WERI-Rb-1 (cell line): ENCODE measurements around the gene SGPP2.

Source experiments
- DNase-seq: peaks from one replicate; pipeline ENCODE4 v3.0.0-alpha.2; 2020
- H3K27ac ChIP-seq: fragments of 250-450 bp; sonication (Bioruptor Pico); 2 replicates; pipeline ENCODE4 v1.5.1; 2020; ENCODE audit warnings: mild to moderate bottlenecking, moderate library complexity
- H3K27me3 ChIP-seq: fragments of 250-450 bp; sonication (Bioruptor Pico); 2 replicates; pipeline ENCODE4 v1.5.1; 2021; ENCODE audit warnings: mild to moderate bottlenecking, low read depth, moderate library complexity; ENCODE audit not compliant: insufficient read depth, severe bottlenecking
- H3K36me3 ChIP-seq: fragments of 250-450 bp; sonication (Bioruptor Pico); 2 replicates; pipeline ENCODE4 v1.5.1; 2020; ENCODE audit warnings: mild to moderate bottlenecking, moderate library complexity
- H3K4me3 ChIP-seq: 2 replicates; pipeline ENCODE4 v1.5.1; 2011; ENCODE audit warnings: low read depth, mild to moderate bottlenecking, control low read depth, low read length
- H3K9me3 ChIP-seq: fragments of 250-450 bp; sonication (Bioruptor Pico); 2 replicates; pipeline ENCODE4 v1.5.1; 2021; ENCODE audit warnings: mild to moderate bottlenecking, moderate library complexity; ENCODE audit not compliant: severe bottlenecking
- TF ChIP-seq, protein P1 (sequence below): IDR thresholded peaks from 2 replicates; pipeline ENCODE4 v1.5.1; 2011; ENCODE audit warnings: low read depth, mild to moderate bottlenecking, control low read depth, inconsistent platforms, low read length

The SGPP2 gene

DNA sequence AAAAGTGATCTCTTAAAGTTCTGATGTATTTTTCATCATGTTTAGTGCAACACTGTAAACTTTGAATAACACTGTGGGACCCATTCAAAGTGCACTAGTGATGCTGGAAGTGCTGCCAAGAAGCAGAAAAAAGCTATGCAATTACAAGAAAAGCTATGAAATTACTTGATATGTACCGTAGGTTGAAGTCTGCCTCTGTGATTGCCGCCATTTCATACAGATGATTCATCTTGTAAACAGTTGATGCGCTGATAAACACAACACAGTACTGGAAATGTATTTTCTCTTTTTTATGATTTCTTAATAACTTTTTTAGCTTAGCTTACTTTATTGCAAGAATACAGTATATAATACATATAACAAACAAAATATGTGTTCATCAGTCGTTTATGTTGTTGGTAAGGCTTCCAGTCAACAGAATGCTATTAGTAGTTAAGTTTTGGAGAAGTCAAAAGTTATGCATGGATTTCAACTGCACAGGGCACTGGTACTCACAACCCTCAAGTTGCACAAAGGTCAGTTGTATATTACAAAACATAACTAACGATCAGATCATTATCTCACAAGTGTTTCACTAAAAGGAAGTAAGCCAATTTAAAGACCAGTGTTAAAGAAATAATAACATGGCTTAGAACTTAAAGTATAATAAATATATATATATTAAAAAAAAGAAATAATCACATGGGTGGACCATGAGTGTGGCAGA is 82.0 kb downstream of the SGPP2 start:
- Histone ChIP-seq H3K9me3 (no peaks in the 10 kb centered on the region), H3K27me3 (no peaks in the 10 kb centered on the region), H3K36me3 (no peaks in the 10 kb centered on the region), H3K4me3 (no peak overlapping the region), H3K27ac (no peak overlapping the region)
- TF ChIP-seq, protein P1, sequence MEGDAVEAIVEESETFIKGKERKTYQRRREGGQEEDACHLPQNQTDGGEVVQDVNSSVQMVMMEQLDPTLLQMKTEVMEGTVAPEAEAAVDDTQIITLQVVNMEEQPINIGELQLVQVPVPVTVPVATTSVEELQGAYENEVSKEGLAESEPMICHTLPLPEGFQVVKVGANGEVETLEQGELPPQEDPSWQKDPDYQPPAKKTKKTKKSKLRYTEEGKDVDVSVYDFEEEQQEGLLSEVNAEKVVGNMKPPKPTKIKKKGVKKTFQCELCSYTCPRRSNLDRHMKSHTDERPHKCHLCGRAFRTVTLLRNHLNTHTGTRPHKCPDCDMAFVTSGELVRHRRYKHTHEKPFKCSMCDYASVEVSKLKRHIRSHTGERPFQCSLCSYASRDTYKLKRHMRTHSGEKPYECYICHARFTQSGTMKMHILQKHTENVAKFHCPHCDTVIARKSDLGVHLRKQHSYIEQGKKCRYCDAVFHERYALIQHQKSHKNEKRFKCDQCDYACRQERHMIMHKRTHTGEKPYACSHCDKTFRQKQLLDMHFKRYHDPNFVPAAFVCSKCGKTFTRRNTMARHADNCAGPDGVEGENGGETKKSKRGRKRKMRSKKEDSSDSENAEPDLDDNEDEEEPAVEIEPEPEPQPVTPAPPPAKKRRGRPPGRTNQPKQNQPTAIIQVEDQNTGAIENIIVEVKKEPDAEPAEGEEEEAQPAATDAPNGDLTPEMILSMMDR: no peak
- no peak for DNase-seq

DNA sequence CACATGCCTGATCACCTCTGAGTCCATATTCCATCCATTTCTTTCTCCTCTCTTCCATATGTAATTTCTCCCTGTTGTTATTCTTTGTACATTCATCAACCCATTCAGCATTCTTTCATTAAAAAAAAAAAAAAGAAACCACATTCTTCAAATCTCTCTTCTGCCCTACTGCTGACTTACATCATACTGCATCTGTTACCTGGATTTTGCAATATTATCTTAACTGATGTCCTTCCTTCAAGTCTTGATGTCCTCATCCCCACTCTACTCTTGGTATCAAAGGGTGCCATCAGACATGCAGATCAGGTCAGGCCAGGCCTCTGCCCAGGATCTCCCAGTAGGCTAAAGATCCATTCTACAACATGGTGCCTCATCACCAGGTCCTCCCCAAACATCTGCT is 90.6 kb downstream of the SGPP2 start:
- Histone ChIP-seq H3K27me3 (no peaks in the 10 kb centered on the region), H3K36me3 (no peaks in the 10 kb centered on the region), H3K9me3 (no peaks in the 10 kb centered on the region), H3K4me3 (no peak overlapping the region), H3K27ac (no peak overlapping the region)
- TF ChIP-seq, protein P1: no peak
- DNase-seq: no peak

DNA sequence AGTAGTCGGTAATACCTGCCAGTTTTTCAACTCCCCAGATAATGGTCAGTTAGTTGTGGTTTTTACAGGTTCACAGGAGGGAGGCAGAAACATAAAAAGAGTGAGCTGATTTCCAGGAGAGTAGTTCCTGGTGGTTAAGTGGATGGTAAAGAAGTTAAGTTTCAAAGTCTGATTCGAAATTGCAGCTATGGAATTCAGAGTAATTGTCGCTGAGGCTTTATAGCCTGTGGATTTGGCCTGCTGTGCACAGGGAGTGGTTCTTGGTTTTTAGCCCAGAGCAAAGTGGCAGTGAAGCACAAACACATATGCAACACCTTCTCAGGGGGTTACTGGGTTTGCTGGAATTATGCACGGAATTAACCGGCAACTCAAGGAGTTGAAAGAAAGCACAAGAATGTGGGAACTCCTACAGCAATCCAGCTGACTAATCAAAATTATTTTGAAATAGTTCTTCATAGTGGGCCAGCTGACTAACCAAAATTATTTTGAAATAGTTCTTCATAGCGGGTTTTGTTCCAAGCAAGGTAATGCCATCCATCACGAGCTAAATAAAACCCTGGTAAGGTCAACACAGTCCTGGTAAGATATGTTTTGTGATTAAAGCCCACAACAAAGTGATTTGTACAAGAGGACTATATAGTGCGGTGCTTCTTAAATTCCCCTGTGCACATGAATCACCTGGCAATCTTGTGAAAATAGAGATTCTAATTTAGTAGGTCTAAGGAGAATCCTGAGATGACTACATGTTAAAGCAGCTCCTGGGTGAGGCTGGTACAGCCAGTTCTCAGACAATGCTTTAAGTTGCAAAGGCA is 94.4 kb downstream of the SGPP2 start:
- no peak overlapping the region for H3K27ac ChIP-seq
- TF ChIP-seq, protein P1: no peak
- H3K36me3 ChIP-seq: no peaks in the 10 kb centered on the region
- H3K9me3 ChIP-seq: no peaks in the 10 kb centered on the region
- H3K27me3 ChIP-seq: no peaks in the 10 kb centered on the region
- no peak for DNase-seq
- H3K4me3 ChIP-seq: no peak overlapping the region

DNA sequence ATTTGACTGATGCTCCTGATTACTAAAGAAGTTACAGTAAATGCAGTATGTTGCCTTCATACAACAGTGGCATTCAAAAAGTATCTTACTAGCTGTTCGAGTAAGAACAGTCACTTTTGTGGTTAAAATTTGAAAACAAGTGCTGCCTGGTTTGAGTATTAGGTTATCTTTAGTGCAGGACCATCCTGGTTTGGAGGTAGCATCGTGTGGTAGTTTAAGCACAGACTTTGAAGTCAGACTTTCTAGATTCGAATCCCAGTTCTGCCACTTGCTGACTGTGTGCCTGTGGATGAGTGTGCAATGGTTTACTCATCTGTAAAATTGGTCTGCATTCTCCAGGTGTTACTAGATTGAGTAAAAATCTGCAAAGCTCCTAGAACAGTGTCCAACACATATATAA is 96.8 kb downstream of the SGPP2 start:
- Histone ChIP-seq H3K36me3 (no peaks in the 10 kb centered on the region), H3K27ac (no peak overlapping the region), H3K9me3 (no peaks in the 10 kb centered on the region), H3K27me3 (no peaks in the 10 kb centered on the region), H3K4me3 (no peak overlapping the region)
- DNase-seq: no peak
- TF ChIP-seq, protein P1: no peak

DNA sequence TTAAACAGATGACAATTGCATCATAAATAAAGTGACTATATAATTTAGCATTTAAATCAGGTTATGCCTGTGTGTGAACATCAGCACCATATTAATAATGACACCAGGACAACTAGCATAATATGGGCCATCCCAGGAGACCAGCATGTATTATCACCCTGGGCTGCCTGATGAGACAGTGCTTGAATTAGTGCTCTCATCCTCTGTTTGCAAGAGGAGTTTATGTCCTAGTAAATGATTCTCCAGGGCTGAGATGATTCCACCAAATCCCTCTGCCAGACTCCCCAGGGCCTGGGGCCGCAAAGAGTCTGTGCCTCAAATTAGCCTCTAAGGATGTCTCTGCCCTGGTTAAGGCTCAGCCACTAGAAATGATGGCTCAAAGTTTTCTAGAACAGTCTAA is 97.7 kb downstream of the SGPP2 start:
- no peak overlapping the region for H3K4me3 ChIP-seq
- no peaks in the 10 kb centered on the region for H3K36me3 ChIP-seq
- H3K27ac ChIP-seq: no peak overlapping the region
- TF ChIP-seq, protein P1: no peak
- H3K9me3 ChIP-seq: no peaks in the 10 kb centered on the region
- no peak for DNase-seq
- no peaks in the 10 kb centered on the region for H3K27me3 ChIP-seq
